ENCODE results near the gene ZFR.
"Not testable (repeated sequence)": the region's sequence is repeated elsewhere in the genome, so short reads cannot be mapped to it uniquely, and the experiment has no call there.

ZFR gene

GRCh38 chr5:32317041-32317440, 127.5 kb downstream of the ZFR start:
- peak; percentile 45 to 73 for DNase-seq

- DNase-seq, result peak in 1 of 2 donors; percentile 39
Measured at GRCh38 chr5:32315221-32316014, 129.1 kb downstream of the ZFR start.

GRCh38 chr5:32314658-32315057, 129.9 kb downstream of the ZFR start:
- DNase-seq, result no peak

GRCh38 chr5:32314152-32314488, 130.4 kb downstream of the ZFR start:
- DNase-seq, result not testable (repeated sequence)

- DNase-seq, result peak; percentile 99
Measured at GRCh38 chr5:32312595-32313332, 131.8 kb downstream of the ZFR start, which contains the start of gene MTMR12. MTMR12 (minus strand) TSS chr5:32312939; CDS start chr5:32312838, 101 bp downstream.

GRCh38 chr5:32312197-32312594, 132.3 kb downstream of the ZFR start:
- DNase-seq, result peak in 1 of 2 donors; percentile 30

- DNase-seq, result no peak
Measured at GRCh38 chr5:32311404-32312196, 132.9 kb downstream of the ZFR start.

- DNase-seq, result no peak
Measured at GRCh38 chr5:32309761-32310160, 134.8 kb downstream of the ZFR start.

GRCh38 chr5:32308946-32309345, 135.6 kb downstream of the ZFR start:
- DNase-seq, result peak; percentile 40 to 47

- no peak for DNase-seq
Measured at GRCh38 chr5:32307769-32308194, 136.8 kb downstream of the ZFR start.

GRCh38 chr5:32304622-32305021, 139.9 kb downstream of the ZFR start:
- peak; percentile 34 to 43 for DNase-seq

All from inflammatory macrophage treated with lipopolysaccharide for 1 hour (primary cell).